Activated naive CD8-positive, alpha-beta T cell (primary cell): Measurements from ENCODE around the gene TRPV3.

ENCODE experiments used
- H3K27ac Mint-ChIP-seq: one replicate; pipeline ENCODE4 v1.8.0; 2021; ENCODE audit warnings: mixed read lengths
- H3K27me3 Mint-ChIP-seq: one replicate; pipeline ENCODE4 v1.8.0; 2021; ENCODE audit warnings: mixed read lengths
- H3K36me3 Mint-ChIP-seq: one replicate; pipeline ENCODE4 v1.8.0; 2021; ENCODE audit warnings: mixed read lengths
- H3K4me1 Mint-ChIP-seq: one replicate; pipeline ENCODE4 v1.8.0; 2021; ENCODE audit warnings: low read depth, mixed read lengths
- H3K4me3 Mint-ChIP-seq: one replicate; pipeline ENCODE4 v1.8.0; 2021; ENCODE audit warnings: mild to moderate bottlenecking, mixed read lengths
- H3K9me3 Mint-ChIP-seq: one replicate; pipeline ENCODE4 v1.8.0; 2021; ENCODE audit warnings: low read depth, mixed read lengths

Gene TRPV3

DNA sequence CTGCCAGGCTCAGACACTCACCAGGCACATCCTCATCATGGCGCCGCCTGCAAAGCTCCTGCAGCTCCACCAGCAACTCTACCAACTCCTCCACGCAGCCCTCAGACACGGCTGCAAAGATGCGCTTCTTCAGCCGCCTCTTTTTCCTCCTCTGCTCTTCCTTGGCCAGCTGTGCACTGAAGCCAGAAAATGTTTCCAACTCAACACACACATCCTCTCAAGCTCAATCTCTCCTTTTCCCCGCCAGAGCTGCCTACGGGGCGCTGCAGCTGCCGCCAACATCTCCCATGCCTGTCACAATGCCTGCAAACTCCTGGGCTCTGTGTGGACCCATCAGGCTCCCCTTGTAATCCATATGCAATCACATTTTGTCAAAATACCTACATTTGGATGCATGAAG is 14.2 kb downstream of the TRPV3 start:
- Mint-ChIP-seq H3K27ac (no peak overlapping the region), H3K36me3 (no peaks in the 10 kb centered on the region), H3K27me3 (peaks cover 3% of the 10 kb centered on the region), H3K4me3 (no peak overlapping the region), H3K4me1 (no peaks in the 10 kb centered on the region), H3K9me3 (no peaks in the 10 kb centered on the region)

DNA sequence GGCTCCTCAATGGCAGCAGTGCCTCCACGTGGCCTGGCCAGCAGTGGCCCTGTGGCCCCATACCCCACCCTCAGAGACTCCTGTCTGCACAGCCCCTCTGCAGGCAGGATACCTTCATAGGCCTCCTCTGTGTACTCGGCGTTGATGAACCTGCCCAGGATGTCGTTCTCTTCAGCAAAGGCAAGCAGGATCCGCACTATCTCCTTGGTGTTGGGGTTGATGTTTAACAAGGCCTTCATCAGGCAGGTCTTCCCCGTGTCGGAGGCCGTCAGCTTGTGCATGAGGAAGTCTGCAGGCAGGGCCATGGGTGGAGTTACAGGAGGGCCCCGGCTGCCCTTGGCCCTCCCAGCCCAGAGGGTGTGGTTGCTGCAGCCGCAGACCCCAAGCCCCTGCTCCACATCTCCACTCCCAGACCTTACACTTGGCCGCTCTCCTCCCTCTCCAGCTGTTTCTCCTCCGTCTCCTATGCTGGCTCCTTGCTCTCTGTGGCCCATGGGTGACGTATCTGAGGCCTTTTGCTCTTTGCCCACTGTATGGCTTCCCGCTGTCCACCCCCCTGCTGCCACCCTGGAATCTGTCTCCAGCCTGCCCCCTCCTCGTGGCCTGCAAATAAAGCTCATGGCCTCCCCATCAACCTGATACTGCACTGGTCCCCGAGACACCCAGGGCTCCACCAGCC is 15.1 kb downstream of the TRPV3 start:
- Mint-ChIP-seq H3K4me1 (no peaks in the 10 kb centered on the region), H3K9me3 (no peaks in the 10 kb centered on the region), H3K36me3 (no peaks in the 10 kb centered on the region), H3K4me3 (no peak overlapping the region), H3K27me3 (peaks cover 3% of the 10 kb centered on the region), H3K27ac (no peak overlapping the region)

DNA sequence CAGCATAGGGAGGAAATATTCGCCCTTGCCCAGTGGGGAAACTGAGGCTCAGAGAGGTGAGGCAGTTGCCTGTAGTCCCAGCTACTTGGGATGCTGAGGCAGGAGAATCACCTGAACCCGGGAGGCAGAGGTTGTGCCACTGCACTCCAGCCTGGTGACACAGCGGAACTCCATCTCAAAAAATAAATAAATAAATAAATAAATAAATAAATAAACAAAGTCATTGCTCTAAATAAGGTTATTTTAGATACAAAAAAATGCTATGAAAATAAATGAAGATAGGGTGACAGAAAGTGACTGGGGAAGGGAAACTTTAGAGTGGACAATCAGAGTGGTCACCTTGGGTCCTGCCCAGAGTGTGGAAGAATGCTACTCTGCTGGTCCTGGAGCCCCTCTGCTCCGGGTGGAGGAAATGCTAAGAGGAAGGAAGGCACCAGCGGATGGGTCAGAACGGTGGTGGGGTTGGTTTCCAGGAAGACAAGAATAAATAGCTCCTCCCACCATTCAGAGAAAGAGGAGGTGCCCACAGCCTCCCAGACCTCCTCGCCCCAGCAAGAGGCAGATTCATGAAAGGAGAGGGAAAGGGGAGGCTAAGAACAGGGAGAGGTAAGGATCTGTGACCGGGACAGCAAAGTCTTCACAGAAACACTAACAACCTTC is 17.6 kb downstream of the TRPV3 start:
- Mint-ChIP-seq H3K4me3 (no peak overlapping the region), H3K9me3 (no peaks in the 10 kb centered on the region), H3K36me3 (no peaks in the 10 kb centered on the region), H3K4me1 (no peaks in the 10 kb centered on the region), H3K27ac (no peak overlapping the region), H3K27me3 (peaks cover 3% of the 10 kb centered on the region)

DNA sequence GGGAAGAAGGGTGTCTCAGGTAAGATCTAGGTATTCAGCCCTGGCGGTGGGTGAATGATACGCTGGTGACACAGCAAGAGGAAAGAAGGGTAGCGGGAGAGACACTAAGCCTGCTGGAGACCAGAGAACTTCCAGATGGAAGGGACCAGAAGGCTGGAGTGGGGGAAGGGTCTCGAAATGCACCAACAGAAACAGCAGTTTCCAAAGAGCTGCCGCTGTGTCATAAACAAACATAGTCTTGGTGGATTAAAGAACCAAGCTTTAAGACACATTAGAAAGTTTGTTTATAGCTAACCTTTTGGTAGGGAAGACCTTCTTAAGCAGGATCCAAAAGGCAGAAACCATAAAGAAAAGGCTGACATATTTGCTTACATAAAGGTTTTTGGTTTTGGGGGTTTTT is 20.9 kb downstream of the TRPV3 start:
- Mint-ChIP-seq H3K27me3 (no peaks in the 10 kb centered on the region), H3K4me3 (peak overlapping the region; percentile 62), H3K9me3 (no peaks in the 10 kb centered on the region), H3K27ac (no peak overlapping the region), H3K4me1 (no peaks in the 10 kb centered on the region), H3K36me3 (no peaks in the 10 kb centered on the region)

DNA sequence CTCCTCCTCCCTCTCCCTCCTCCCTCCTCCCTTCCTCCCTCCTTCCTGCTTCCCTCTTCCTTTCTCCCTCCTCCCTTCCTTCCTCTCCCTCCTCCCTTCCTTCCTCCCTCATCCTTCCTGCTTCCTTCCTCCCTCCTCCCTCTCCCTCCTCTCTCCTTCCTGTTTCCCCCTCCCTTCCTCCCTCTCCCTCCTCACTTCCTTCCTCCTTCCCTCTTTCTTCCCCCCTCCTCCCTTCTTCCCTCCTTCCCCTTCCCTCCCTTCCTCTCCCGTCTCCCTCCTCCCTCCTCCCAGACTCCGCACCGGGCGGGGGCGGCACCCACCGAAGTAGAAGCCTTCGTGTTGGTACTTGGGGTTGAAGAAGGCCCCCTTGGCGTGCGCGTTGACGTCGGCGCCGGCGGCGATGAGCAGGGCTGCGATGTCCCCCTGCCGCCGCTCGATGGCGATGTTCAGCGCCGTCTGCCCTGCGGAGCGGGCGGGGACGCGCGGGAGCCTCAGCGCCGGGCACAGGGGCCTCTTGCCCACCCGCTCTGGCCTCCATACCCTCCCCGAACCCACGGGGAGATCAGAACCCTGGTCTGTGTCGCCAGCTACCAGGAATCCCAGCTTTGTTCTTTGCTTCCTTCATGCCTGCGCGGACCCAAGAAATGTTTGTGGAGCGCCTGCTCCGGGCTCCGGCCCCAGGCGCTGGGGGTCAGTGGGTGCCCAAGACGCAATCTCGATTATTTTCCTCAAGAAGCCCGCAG is 22.2 kb downstream of the TRPV3 start:
- H3K9me3 Mint-ChIP-seq, result no peaks in the 10 kb centered on the region
- no peaks in the 10 kb centered on the region for H3K36me3 Mint-ChIP-seq
- no peaks in the 10 kb centered on the region for H3K4me1 Mint-ChIP-seq
- peak overlapping the region; percentile 16 for H3K27ac Mint-ChIP-seq
- H3K4me3 Mint-ChIP-seq, result peak overlapping the region; percentile 66
- no peaks in the 10 kb centered on the region for H3K27me3 Mint-ChIP-seq

DNA sequence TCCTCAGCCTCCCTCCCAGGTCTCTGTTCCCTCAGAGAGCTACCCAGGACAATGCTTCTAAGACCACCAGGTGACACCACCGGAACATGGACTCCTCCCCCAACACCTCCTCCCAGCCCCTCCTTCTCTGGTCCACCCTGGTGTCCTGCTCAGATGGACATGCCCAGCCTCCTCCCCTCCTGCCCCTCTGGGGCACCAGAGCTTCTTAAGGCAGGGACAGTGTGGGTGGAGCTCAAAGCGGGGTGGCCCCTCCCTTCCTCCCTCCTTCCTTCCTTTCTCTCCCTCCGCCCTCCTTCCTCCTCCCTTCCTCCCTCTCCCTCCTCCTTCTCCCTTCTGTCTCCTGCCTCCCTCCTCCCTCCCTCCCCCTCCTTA is 22.7 kb downstream of the TRPV3 start:
- H3K4me1 Mint-ChIP-seq, result no peaks in the 10 kb centered on the region
- H3K36me3 Mint-ChIP-seq, result no peaks in the 10 kb centered on the region
- no peaks in the 10 kb centered on the region for H3K9me3 Mint-ChIP-seq
- no peaks in the 10 kb centered on the region for H3K27me3 Mint-ChIP-seq
- no peak overlapping the region for H3K4me3 Mint-ChIP-seq
- no peak overlapping the region for H3K27ac Mint-ChIP-seq

DNA sequence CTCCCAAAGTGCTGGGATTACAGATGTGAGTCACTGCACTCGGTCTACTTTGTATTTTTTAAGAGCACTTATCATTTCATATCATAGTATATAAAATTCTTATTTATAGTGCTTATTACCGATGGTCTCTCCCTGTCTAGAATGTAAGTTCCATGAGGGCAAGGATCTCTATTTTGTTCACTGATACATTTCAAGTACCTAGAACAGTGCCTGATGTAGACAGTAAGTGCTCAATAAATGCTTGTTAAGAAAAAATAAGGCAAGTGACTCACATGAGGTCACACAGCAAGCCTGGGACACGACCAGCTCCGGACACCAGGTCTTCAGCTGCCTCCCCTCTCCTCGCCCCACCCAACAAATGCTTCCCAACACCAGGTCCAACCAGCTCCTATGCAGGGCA is 23.9 kb downstream of the TRPV3 start:
- Mint-ChIP-seq H3K4me1 (no peaks in the 10 kb centered on the region), H3K27ac (no peak overlapping the region), H3K4me3 (no peak overlapping the region), H3K9me3 (no peaks in the 10 kb centered on the region), H3K27me3 (no peaks in the 10 kb centered on the region), H3K36me3 (no peaks in the 10 kb centered on the region)

DNA sequence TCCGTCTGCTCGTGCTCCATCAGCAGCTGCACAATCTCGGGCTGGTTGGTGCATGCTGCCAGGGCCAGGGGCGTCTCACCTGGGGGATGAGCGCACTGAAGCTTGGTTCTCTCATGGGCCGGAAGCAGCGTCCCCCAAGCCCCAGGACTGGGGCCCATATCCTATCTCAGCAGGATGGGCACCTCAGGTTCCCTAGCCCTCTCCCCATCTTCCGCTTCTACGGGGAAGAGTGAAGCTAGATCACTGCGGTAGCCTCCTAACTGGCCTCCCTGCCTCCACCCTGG is 24.8 kb downstream of the TRPV3 start:
- H3K36me3 Mint-ChIP-seq, result no peaks in the 10 kb centered on the region
- no peaks in the 10 kb centered on the region for H3K27me3 Mint-ChIP-seq
- H3K27ac Mint-ChIP-seq, result no peak overlapping the region
- H3K4me3 Mint-ChIP-seq, result no peak overlapping the region
- no peaks in the 10 kb centered on the region for H3K4me1 Mint-ChIP-seq
- H3K9me3 Mint-ChIP-seq, result no peaks in the 10 kb centered on the region

DNA sequence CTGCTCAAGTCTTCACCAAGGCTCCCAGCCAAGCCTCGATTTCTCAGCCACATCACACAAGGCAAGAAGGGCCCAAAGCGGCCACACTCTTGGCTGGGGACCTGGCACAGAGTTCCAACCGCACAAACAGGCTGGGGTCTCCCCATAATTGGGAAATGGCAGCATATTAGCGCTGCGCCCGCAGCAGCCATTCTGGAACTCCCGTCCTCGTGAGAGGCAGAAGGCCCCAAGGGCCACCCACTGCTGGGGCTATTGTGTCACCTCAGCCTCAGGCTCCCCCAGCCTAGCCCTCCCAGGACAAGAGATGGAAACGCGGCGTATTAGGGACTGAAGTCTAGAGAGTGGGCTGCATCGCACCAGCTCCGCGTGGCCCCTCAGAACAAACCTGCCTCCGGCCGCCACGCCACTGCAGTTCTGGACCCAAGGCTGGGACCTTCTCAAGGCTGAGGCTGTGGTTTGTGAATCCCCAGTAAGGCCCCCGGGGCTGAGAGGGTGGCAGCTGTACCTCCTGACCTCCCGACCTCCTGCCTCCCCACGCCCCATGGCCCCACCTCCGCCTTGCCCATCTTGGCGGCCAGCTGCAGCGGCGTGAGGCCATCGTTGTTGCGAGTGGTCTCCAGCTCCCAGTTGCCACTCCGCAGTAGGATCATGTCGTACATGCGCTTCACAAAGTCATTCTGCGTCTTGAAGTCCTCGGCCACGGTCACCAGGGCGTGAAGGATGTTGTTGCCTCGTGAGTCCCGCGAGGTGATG is 25.3 kb downstream of the TRPV3 start:
- Mint-ChIP-seq H3K27me3 (no peaks in the 10 kb centered on the region), H3K4me1 (no peaks in the 10 kb centered on the region), H3K9me3 (no peaks in the 10 kb centered on the region), H3K27ac (no peak overlapping the region), H3K4me3 (no peak overlapping the region), H3K36me3 (no peaks in the 10 kb centered on the region)

DNA sequence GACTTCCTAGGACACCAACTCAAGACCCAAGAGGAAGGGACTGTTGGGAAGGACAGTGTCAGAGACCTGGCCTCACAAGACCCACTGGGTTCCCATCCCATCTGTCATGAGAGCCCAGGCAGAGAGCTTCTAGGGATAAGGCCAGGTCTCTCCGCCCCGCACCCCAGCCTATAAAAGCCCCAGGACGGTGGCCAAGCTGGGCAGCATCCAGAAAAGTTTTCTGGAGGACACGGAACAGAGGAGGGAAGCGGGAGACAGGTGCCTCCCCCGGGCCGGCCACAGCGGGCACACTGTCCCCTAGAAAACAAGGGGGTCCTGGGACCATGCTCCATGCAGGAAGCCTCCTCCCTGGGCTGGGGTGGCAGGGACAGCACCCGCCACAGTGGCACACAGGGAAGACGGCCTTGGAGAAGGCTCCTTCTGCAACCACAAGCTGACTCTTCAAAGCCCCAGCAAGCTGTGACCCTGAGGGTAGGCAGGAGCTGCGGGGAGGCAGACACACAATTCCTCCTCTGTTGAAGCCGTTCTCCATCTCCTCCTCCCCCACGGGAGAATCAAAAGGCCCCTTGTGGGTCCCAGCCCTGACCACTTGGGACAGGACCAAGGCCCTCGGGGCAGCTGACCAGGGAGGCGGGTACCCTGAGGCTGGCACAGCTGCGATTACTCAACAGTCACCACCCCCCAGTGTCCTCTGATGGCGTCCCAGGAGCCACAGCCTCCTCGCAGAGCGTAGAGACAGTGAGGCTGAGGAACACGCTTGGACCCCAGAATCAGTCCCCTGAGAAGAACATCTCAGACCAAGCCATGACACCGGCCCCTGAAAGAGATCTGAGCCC is 26.1 kb downstream of the TRPV3 start:
- no peak overlapping the region for H3K27ac Mint-ChIP-seq

DNA sequence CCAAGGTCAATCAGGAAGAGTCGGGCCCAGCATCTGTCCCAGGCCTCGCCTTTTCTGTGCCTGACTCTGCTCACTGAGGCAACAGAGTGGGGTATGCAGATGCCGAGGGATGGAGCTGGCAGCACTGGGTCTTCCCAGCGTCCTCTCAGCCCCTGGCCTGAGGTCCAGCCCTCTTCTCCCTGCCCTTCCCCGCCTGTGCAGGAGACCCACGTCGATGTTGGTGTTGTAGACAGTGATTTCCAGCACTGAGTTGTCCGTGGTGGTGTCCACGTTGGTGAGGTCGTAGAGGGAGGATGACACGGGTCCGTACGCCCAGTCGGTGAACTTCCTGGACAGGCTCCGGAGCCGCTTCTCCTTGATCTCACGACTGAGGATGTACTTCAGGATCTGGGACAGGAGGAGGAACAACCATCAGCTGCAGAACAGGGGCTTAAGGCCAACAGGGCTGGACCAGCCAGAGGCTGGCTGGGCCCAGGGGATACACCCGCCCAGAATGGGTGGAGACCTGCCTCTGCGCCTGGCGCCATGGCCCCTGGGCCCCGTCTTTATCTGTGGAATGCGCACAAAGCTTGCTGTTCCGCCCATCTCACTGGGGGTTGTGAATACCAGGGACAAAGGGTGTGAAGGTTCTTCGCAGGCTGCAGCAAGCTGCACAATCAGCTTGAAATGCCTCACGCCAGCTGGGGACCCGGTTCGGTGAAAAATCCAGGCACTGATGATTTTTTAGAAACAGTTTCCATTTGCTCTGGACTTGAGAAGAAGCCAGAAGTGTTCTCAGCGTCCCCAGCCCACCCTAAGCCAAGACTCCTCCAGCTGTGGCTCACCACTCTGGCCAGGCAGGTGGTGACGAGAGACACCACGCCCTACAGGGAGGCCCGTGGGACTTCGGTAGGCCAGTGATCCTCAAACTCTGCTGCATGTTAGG is 27.5 kb downstream of the TRPV3 start:
- no peaks in the 10 kb centered on the region for H3K4me1 Mint-ChIP-seq
- no peaks in the 10 kb centered on the region for H3K9me3 Mint-ChIP-seq
- H3K4me3 Mint-ChIP-seq, result no peak overlapping the region
- H3K27me3 Mint-ChIP-seq, result no peaks in the 10 kb centered on the region
- no peaks in the 10 kb centered on the region for H3K36me3 Mint-ChIP-seq
- H3K27ac Mint-ChIP-seq, result no peak overlapping the region

More for the DNA sequence above, 26.1 kb downstream of the TRPV3 start:
- no peaks in the 10 kb centered on the region for H3K27me3 Mint-ChIP-seq
- no peaks in the 10 kb centered on the region for H3K9me3 Mint-ChIP-seq
- no peak overlapping the region for H3K4me3 Mint-ChIP-seq
- H3K4me1 Mint-ChIP-seq, result no peaks in the 10 kb centered on the region
- no peaks in the 10 kb centered on the region for H3K36me3 Mint-ChIP-seq

DNA sequence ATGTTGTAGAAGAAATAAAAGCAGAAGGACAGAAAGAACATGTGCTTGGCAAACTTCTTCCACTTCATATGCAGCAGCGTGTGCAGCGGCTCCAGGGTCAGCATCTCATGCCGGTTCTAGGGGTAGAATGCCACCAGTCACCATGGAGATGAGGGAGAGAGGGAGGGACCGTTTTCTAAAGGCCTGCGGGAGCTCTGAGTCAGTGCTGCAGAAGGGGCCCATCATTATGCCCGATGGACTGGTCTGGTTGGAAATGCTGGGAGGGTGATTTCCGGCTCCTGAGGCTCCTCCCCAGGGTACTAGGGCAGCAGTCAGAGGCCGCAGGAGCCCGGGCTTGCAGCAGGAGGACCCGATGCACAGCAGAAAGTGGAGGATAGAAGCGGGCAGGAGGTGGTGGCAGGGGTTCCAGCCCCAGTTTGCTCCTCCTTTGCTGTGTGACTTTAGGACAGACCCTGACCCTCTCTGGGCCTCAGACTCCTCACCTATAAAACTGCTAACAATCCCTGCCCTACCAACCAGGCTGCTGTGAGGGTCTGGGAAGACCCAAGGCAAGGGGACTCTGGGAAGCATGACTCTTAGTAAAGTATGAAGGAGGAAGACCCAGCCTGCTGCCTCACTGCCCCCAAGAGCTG is 28.6 kb downstream of the TRPV3 start:
- H3K4me3 Mint-ChIP-seq, result no peak overlapping the region
- no peaks in the 10 kb centered on the region for H3K4me1 Mint-ChIP-seq
- no peak overlapping the region for H3K27ac Mint-ChIP-seq
- no peaks in the 10 kb centered on the region for H3K27me3 Mint-ChIP-seq
- no peaks in the 10 kb centered on the region for H3K36me3 Mint-ChIP-seq
- no peaks in the 10 kb centered on the region for H3K9me3 Mint-ChIP-seq

DNA sequence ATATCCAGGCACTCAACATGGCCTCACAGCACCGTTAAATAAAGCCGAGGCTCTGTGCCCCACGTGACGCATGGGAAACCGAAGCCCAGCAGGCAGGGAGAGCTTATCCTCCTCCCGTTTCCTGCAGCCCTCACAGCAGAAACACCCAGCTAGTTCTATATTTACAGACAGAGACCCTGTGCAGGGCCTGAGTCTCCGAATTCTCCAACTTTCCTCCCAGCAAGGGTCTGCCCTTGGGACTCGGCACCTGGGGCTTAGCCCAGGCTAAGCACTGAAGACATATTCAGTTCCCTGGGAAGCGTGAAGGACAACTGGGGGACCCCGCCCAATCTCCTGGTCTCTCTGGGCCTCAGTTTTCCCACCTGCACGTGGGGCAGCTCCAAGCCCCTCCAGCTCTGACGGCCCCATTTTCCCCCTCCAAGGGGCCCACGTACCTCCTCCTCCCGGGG is 29.2 kb downstream of the TRPV3 start:
- H3K27me3 Mint-ChIP-seq, result no peaks in the 10 kb centered on the region
- H3K4me3 Mint-ChIP-seq, result no peak overlapping the region
- H3K36me3 Mint-ChIP-seq, result no peaks in the 10 kb centered on the region
- no peak overlapping the region for H3K27ac Mint-ChIP-seq
- H3K4me1 Mint-ChIP-seq, result no peaks in the 10 kb centered on the region
- no peaks in the 10 kb centered on the region for H3K9me3 Mint-ChIP-seq
